Metanephros (tissue), 2 donors: Measurements from ENCODE around the gene ULK1. TPM values are rescaled to one million over a fixed set of nuclear protein-coding genes. Genes with fewer than 3 reads are reported as not detected.

Source experiments
- small RNA-seq: library from RNA; depleted of rRNA; stranded (forward); fragments of <200 nt; gene quantifications from one replicate; pipeline ENCODE3, GENCODE V24; 2014; ENCODE audit warnings: low replicate concordance
- total RNA-seq: library from RNA; depleted of rRNA; stranded (reverse); fragments of >200 nt; gene quantifications from one replicate; pipeline ENCODE4 v1.2.3, GENCODE V29; 2014

Gene ULK1
- 39.1 TPM for total RNA-seq

DNA sequence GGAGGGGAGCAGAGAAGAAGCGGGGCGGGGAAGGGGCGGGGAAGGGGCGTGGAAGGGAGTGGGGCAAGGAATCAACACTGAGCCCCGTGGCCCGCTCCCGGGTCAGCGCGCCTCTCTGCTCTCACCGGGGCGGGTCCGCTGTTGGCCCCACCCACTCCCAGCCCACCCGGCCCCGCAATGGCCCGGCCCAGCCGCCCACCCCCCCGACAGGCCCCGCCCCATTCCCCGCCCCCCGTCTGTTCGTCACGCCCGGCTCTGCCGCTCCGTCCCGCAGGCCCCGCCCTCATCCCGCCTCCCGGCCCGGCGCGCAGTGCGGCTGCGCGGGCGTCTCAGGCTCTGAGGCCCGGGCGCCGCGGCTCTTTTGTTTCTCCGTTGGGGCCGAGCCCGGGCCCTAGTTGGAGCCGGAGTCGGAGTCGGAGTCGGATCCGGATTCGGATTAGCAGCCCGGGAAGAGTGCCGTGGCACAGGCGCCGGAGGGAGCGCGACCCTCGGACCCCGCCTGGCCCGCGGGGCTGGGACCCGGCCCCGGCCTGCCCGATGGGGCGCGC is at the start of gene ULK1:
ULK1 (plus strand) TSS at position 310 of the 548 bp plus-strand sequence. CDS start 380 bp downstream, outside the sequence.

DNA sequence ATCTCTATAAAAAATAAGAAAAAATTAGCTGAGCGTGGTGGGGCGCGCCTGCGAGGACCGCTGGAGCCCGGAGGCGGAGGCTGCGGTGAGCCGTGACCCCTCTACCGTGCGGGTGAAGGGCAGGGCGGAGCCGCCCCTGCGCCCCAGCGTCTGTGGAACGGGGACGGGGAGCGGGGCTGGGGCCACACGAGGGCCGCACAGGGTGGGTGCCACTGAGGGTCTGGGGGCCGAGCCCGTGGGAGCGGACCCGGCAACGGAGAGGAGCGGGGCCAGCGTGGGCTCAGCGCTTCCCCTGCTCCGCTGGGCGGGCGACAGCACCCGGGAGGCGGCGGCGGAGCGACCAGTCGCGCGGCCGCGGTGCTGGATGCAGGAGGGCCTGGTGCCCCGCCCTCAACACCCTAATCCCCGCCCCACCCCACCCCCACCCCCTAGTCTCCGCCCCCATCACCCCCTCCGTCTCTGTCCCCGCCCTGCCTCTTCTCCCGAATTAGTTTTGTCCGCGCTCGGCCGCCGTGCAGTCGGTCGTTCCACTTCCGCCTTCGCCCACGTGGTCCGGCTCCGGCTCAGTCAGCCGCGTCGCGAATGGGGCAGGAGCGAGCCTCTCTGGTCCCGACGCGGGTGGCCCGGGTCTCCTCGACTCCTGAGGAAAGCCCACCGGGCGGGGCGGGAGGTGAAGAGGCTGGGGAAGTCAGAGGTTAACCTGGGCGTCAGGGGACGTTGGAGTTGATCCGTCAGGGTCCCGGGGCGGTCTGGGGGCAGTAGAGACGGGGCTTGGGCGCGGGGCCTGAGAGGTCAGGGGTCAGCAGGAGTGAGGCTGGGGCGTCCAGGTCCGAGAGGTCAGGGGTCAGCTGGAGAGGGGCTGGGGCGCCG is 34.5 kb downstream of the ULK1 start, which contains the start of gene PUS1:
PUS1 (plus strand) TSS at position 566 of the 870 bp plus-strand sequence. CDS start 447 bp downstream, outside the sequence.

DNA sequence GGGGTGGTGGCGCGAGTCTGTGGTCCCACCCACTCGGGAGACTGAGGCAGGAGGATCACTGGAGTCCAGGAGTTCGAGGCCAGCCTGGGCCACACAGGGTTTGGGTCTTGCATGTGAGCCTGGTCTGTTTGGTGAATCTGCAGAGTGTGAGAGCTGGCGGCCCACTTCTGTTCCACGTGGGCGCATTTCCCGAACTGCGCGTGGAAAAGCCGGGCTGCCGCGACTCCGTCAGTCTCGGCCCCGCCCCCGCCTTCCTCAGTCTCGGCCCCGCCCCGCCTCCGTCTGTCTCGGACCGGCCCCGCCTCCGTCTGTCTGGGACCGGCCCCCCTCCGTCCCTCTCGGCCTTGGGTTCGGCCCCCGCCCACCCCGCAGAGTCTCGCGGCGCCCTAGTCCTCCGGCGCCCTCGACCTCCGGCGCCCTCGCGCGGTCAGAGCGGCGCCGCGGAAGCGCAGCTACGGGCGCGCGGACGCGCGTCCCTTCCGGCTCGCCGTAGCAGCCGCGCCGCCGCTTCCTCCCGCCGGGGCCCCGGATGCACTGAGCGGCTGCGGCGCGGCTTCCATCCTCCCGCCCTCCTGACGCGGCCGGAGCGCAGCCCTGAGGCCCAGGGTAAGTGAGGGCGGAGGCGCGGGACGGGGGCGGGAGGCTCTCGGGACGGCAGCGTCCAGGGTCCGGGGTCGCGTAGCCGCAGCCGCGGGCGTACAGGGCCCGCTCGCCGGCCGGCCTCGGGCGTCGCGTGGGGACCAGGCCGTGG is 55.2 kb downstream of the ULK1 start, which contains the start of gene EP400:
EP400 (plus strand) TSS at position 512 of the 751 bp plus-strand sequence. CDS start 10,678 bp downstream, outside the sequence.

Small RNA genes within 50 kb of the gene (small RNA-seq; reads per million reads assigned to genes)
- gene AC131009.3, result not detected

Other genes starting within 250 kb of the ULK1 start
- 37.0 TPM for gene SFSWAP, start 183.5 kb upstream of the ULK1 start, total RNA-seq
- 1.9 TPM for gene MMP17, start 66.2 kb upstream of the ULK1 start, total RNA-seq
- gene PUS1, start 34.7 kb downstream of the ULK1 start, total RNA-seq, result 14.7 TPM
- gene EP400, start 55.3 kb downstream of the ULK1 start, total RNA-seq, result 33.7 TPM
- 15.7 TPM for gene DDX51, start 249.7 kb downstream of the ULK1 start, total RNA-seq
- gene NOC4L, start 249.8 kb downstream of the ULK1 start, total RNA-seq, result 11.2 TPM